Muscle layer of duodenum (tissue), 2 donors: ENCODE measurements around the gene CEP112.

Experiments
- H3K27ac ChIP-seq: one replicate; pipeline ENCODE4 v1.7.0; 2013; ENCODE audit warnings: mild to moderate bottlenecking, low read length
- H3K27me3 ChIP-seq: one replicate; pipeline ENCODE4 v1.7.0; 2013; ENCODE audit warnings: low read depth, mild to moderate bottlenecking, control low read depth, low read length
- H3K36me3 ChIP-seq, 2 donors: one replicate each; pipeline ENCODE4 v1.7.0; 2013; ENCODE audit warnings: low read length in 2 of 2, control low read depth in 1 of 2, mild to moderate bottlenecking in 1 of 2; ENCODE audit not compliant: insufficient read depth in 2 of 2, control insufficient read depth in 1 of 2
- H3K4me1 ChIP-seq, 2 donors: one replicate each; pipeline ENCODE4 v1.7.0; 2013; ENCODE audit warnings: low read length in 2 of 2, mild to moderate bottlenecking in 2 of 2, control low read depth in 1 of 2, moderate library complexity in 1 of 2; ENCODE audit not compliant: insufficient read depth in 2 of 2, control insufficient read depth in 1 of 2
- H3K4me3 ChIP-seq, 2 donors: one replicate each; pipeline ENCODE4 v1.7.0; 2013; ENCODE audit warnings: low read length in 2 of 2, low read depth in 1 of 2, mild to moderate bottlenecking in 1 of 2
- H3K9me3 ChIP-seq, 2 donors: one replicate each; pipeline ENCODE4 v1.7.0; 2013; ENCODE audit warnings: low read length in 2 of 2, control low read depth in 1 of 2, mild to moderate bottlenecking in 1 of 2; ENCODE audit not compliant: control insufficient read depth in 1 of 2
- donor health status: healthy.

CEP112 gene

GRCh38 chr17:65772989-65773388 is 418.9 kb downstream of the CEP112 start:
- Histone ChIP-seq H3K9me3 (no peaks in the 10 kb centered on the region), H3K27ac (no peak overlapping the region), H3K27me3 (no peaks in the 10 kb centered on the region), H3K4me1 (no peaks in the 10 kb centered on the region), H3K36me3 (no peaks in the 10 kb centered on the region), H3K4me3 (no peak overlapping the region)

GRCh38 chr17:65771704-65772103 is 420.2 kb downstream of the CEP112 start:
- no peak overlapping the region for H3K4me3 ChIP-seq
- H3K4me1 ChIP-seq = no peaks in the 10 kb centered on the region
- no peaks in the 10 kb centered on the region for H3K9me3 ChIP-seq

GRCh38 chr17:65763786-65764185 is 428.1 kb downstream of the CEP112 start:
- no peak overlapping the region for H3K27ac ChIP-seq
- H3K4me1 ChIP-seq = peaks cover 0 to 6% of the 10 kb centered on the region in 2 donors
- H3K4me3 ChIP-seq = no peak overlapping the region
- H3K27me3 ChIP-seq = no peaks in the 10 kb centered on the region
- H3K36me3 ChIP-seq = no peaks in the 10 kb centered on the region
- H3K9me3 ChIP-seq = no peaks in the 10 kb centered on the region

More at GRCh38 chr17:65771704-65772103, 420.2 kb downstream of the CEP112 start:
- Histone ChIP-seq H3K27ac (no peak overlapping the region), H3K27me3 (no peaks in the 10 kb centered on the region), H3K36me3 (no peaks in the 10 kb centered on the region)

DNA sequence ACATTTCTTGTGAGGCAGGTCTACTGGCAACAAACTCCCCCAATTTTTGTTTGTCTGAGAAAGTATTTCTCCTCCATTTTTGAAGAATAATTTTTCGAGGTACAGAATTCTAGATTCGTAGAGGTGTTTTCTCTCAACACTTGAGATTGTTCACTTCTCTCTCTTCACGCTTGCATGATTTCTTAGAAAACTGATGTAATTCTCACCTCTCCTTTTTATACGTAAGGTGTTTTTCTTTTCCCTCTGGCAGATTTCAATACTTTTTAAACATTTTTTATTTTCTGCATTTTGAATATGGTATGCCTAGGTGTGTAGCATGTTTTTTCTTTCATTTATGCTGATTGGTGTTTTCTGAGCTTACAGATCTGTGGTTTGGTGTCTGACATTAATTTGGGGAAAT is 429.0 kb downstream of the CEP112 start:
- peaks cover 0 to 6% of the 10 kb centered on the region in 2 donors for H3K4me1 ChIP-seq
- no peaks in the 10 kb centered on the region for H3K27me3 ChIP-seq
- no peak overlapping the region for H3K4me3 ChIP-seq
- no peaks in the 10 kb centered on the region for H3K9me3 ChIP-seq
- no peaks in the 10 kb centered on the region for H3K36me3 ChIP-seq
- H3K27ac ChIP-seq = no peak overlapping the region

GRCh38 chr17:65759532-65759931 is 432.4 kb downstream of the CEP112 start:
- Histone ChIP-seq H3K27me3 (no peaks in the 10 kb centered on the region), H3K4me1 (no peaks in the 10 kb centered on the region), H3K36me3 (no peaks in the 10 kb centered on the region), H3K27ac (no peak overlapping the region), H3K4me3 (no peak overlapping the region), H3K9me3 (no peaks in the 10 kb centered on the region)

GRCh38 chr17:65756760-65757159 is 435.2 kb downstream of the CEP112 start:
- peaks cover 0 to 1% of the 10 kb centered on the region in 2 donors for H3K4me1 ChIP-seq
- no peaks in the 10 kb centered on the region for H3K27me3 ChIP-seq
- H3K36me3 ChIP-seq = no peaks in the 10 kb centered on the region
- no peak overlapping the region for H3K4me3 ChIP-seq
- H3K27ac ChIP-seq = no peak overlapping the region
- no peaks in the 10 kb centered on the region for H3K9me3 ChIP-seq

DNA sequence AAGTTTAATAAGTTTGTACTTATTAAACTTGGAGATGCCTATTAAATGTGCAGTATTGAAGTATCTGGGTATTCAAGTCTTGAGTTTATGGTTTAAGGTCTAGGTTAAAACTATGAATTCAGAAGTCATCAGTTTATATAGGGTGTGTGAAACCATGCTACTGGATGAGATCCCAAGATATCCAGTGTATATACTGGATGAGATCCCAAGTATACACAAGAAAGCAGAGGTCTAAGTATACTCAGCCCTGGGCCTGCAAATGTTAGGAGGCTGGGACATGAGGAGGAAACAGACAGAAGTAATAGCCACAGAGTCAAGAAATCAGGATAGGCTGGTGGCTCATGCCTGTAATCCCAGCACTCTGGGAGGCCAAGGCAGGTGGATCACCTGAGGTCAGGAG is 436.1 kb downstream of the CEP112 start:
- Histone ChIP-seq H3K9me3 (no peaks in the 10 kb centered on the region), H3K27ac (no peak overlapping the region), H3K27me3 (no peaks in the 10 kb centered on the region), H3K4me3 (no peak overlapping the region), H3K36me3 (no peaks in the 10 kb centered on the region), H3K4me1 (peaks cover 7 to 11% of the 10 kb centered on the region in 2 donors)

DNA sequence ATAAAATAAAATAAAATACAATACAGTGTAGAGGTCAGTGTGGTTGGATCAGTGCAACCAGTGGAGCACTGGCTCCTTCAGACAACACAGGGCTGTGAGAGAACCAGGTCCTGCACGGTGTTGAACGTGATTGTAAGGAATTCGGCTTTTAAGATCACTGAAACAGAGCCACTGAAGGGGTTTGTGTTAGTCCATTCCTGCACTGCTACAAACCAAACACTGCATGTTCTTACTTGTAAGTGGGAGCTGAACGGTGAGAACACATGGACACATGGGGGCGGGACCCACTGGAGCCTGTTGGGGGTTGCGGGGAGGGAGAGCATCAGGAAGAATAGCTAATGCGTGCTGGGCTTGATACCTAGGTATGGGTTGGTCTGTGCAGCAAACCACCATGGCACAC is 437.3 kb downstream of the CEP112 start:
- H3K4me1 ChIP-seq = peaks cover 7 to 14% of the 10 kb centered on the region in 2 donors
- no peaks in the 10 kb centered on the region for H3K9me3 ChIP-seq
- H3K4me3 ChIP-seq = no peak overlapping the region
- H3K27ac ChIP-seq = no peak overlapping the region
- no peaks in the 10 kb centered on the region for H3K36me3 ChIP-seq
- no peaks in the 10 kb centered on the region for H3K27me3 ChIP-seq

- Histone ChIP-seq H3K27me3 (no peaks in the 10 kb centered on the region), H3K4me3 (no peak overlapping the region), H3K36me3 (no peaks in the 10 kb centered on the region), H3K27ac (no peak overlapping the region), H3K9me3 (no peaks in the 10 kb centered on the region), H3K4me1 (peaks cover 7 to 14% of the 10 kb centered on the region in 2 donors)
These were observed 437.9 kb downstream of the CEP112 start for GRCh38 chr17:65754081-65754480.

- Histone ChIP-seq H3K36me3 (no peaks in the 10 kb centered on the region), H3K9me3 (no peaks in the 10 kb centered on the region), H3K27ac (no peak overlapping the region), H3K4me1 (peaks cover 7 to 14% of the 10 kb centered on the region in 2 donors), H3K4me3 (no peak overlapping the region), H3K27me3 (no peaks in the 10 kb centered on the region)
These were observed 438.6 kb downstream of the CEP112 start for GRCh38 chr17:65753348-65753747.

GRCh38 chr17:65751263-65751662 is 440.7 kb downstream of the CEP112 start:
- peaks cover 7 to 14% of the 10 kb centered on the region in 2 donors for H3K4me1 ChIP-seq
- no peaks in the 10 kb centered on the region for H3K36me3 ChIP-seq
- no peaks in the 10 kb centered on the region for H3K9me3 ChIP-seq
- no peak overlapping the region for H3K4me3 ChIP-seq
- H3K27ac ChIP-seq = no peak overlapping the region
- H3K27me3 ChIP-seq = no peaks in the 10 kb centered on the region

- Histone ChIP-seq H3K9me3 (no peaks in the 10 kb centered on the region), H3K4me3 (no peak overlapping the region), H3K4me1 (peaks cover 7 to 14% of the 10 kb centered on the region in 2 donors), H3K36me3 (no peaks in the 10 kb centered on the region), H3K27me3 (no peaks in the 10 kb centered on the region), H3K27ac (no peak overlapping the region)
These were observed 441.3 kb downstream of the CEP112 start for GRCh38 chr17:65750631-65751115.
